DND-41 (cell line): Measurements from ENCODE around the gene WDR70.

Experiments used
- ATAC-seq: fragments of 200-7000 bp; cut with Tn5 transposase; 3 replicates; pipeline ENCODE4 v1.9.1; 2021; ENCODE audit warnings: low read depth; ENCODE audit not compliant: insufficient read depth
- DNase-seq: peaks from one replicate; pipeline ENCODE4 v3.0.0-alpha.2; 2020
- H2AFZ ChIP-seq: 2 replicates; pipeline ENCODE4 v1.6.0; 2012; ENCODE audit warnings: low read depth, low read length
- H3K27ac ChIP-seq: 2 replicates; pipeline ENCODE4 v1.5.1; 2012; ENCODE audit warnings: low read length, inconsistent platforms
- H3K27me3 ChIP-seq: fragments of 200-600 bp; sonication (generic); 2 replicates; pipeline ENCODE4 v1.6.0; 2012; ENCODE audit warnings: low read length, mild to moderate bottlenecking, inconsistent platforms; ENCODE audit not compliant: insufficient read depth, poor library complexity
- H3K36me3 ChIP-seq: 2 replicates; pipeline ENCODE4 v1.5.1; 2012; ENCODE audit warnings: low read length, inconsistent platforms; ENCODE audit not compliant: insufficient read depth
- H3K4me1 ChIP-seq: 2 replicates; pipeline ENCODE4 v1.5.1; 2012; ENCODE audit warnings: mild to moderate bottlenecking, low read length; ENCODE audit not compliant: insufficient read depth
- H3K4me2 ChIP-seq: 2 replicates; pipeline ENCODE4 v1.6.0; 2012; ENCODE audit warnings: mild to moderate bottlenecking, moderate library complexity, low read length, inconsistent platforms; ENCODE audit not compliant: insufficient read depth
- H3K4me3 ChIP-seq, 2 experiments: fragments of 200-600 bp in 1 of 2; shearing (Covaris generic) in 1 of 2; 2 replicates each; pipeline ENCODE4 v1.5.1; 2012 to 2016; ENCODE audit warnings: inconsistent platforms in 2 of 2, low read length in 2 of 2, mild to moderate bottlenecking in 2 of 2, low read depth in 1 of 2, moderate library complexity in 1 of 2
- H3K79me2 ChIP-seq: 2 replicates; pipeline ENCODE4 v1.6.0; 2012; ENCODE audit warnings: low read length, inconsistent platforms; ENCODE audit not compliant: insufficient read depth
- H3K9ac ChIP-seq: 2 replicates; pipeline ENCODE4 v1.6.0; 2012; ENCODE audit warnings: low read depth, mild to moderate bottlenecking, inconsistent platforms, low read length, moderate library complexity
- H3K9me3 ChIP-seq: 2 replicates; pipeline ENCODE4 v1.5.1; 2012; ENCODE audit warnings: low read length, moderate library complexity, mild to moderate bottlenecking, inconsistent platforms; ENCODE audit not compliant: insufficient read depth, severe bottlenecking
- H4K20me1 ChIP-seq: 2 replicates; pipeline ENCODE4 v1.6.0; 2012; ENCODE audit warnings: low read length; ENCODE audit not compliant: insufficient read depth
- CTCF ChIP-seq: IDR thresholded peaks from 2 replicates; pipeline ENCODE4 v1.5.1; 2012; ENCODE audit warnings: borderline replicate concordance, low read length, moderate library complexity, mild to moderate bottlenecking; ENCODE audit not compliant: poor library complexity, severe bottlenecking; ENCODE audit errors: extremely low read depth
- EZH2 ChIP-seq: IDR thresholded peaks from 3 replicates; pipeline ENCODE4 v1.6.1; 2012; ENCODE audit warnings: borderline replicate concordance, low read depth, mild to moderate bottlenecking, moderate library complexity, low read length, inconsistent platforms; ENCODE audit not compliant: severe bottlenecking

WDR70 gene

DNA sequence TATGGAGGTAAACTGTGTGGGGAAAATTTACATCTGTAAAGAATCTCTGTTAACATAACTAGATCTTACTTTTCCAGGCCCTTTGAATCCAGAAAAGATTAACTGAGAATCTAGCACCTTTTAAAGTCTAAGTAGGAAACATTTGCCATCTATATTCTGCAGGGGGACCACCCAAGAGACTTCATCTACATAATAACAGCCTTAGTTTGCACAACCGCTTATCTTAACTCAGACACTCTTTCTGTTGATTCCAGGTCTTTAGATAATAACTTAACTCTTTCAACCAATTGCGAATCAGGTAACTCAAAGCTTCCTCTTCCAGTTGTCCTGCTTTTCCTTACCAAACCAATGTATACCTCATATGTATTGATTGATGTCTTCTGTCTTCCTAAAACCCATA, 407.3 kb downstream of the WDR70 start:
- Histone ChIP-seq H3K36me3 (no peaks in the 10 kb centered on the region), H3K9ac (no peak overlapping the region), H3K79me2 (no peaks in the 10 kb centered on the region), H3K4me2 (no peak overlapping the region), H4K20me1 (no peaks in the 10 kb centered on the region), H3K9me3 (no peaks in the 10 kb centered on the region), H3K27me3 (no peaks in the 10 kb centered on the region), H2AFZ (no peak overlapping the region), H3K27ac (no peak overlapping the region), H3K4me1 (no peaks in the 10 kb centered on the region), H3K4me3 (no peak overlapping the region)
- no peak for DNase-seq
- TF ChIP-seq EZH2 (no peak), CTCF (no peak)
- ATAC-seq, result no peak

GRCh38 chr5:37786862-37787519, 407.9 kb downstream of the WDR70 start:
- Histone ChIP-seq H3K9me3 (no peaks in the 10 kb centered on the region), H3K27ac (no peak overlapping the region)
- DNase-seq, result no peak

DNA sequence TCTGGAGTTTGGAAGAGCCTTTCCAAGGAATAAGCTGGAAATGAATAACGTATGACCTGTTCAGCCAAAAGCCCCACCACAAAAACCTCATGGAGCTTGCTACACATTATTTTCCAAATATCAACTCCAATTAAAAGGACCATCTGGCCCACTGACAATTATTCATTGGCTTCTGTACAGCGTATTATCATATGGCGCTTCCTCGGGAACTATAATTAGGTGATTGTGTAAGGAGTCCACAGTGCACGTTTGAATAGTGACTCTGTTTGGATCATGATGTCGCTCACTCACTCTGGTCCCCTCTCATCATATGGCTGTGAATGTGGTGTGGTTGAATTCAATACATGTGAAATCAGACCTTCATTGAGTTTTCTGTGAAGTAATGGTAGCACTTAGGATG, 408.6 kb downstream of the WDR70 start:
- DNase-seq (no peak), ATAC-seq (no peak)
- H3K27ac ChIP-seq, result no peak overlapping the region
- H2AFZ ChIP-seq, result no peak overlapping the region
- H3K79me2 ChIP-seq, result no peaks in the 10 kb centered on the region
- H3K36me3 ChIP-seq, result no peaks in the 10 kb centered on the region
- no peak overlapping the region for H3K4me2 ChIP-seq
- no peaks in the 10 kb centered on the region for H3K9me3 ChIP-seq
- H3K4me3 ChIP-seq, result no peak overlapping the region
- H3K4me1 ChIP-seq, result no peaks in the 10 kb centered on the region
- no peaks in the 10 kb centered on the region for H4K20me1 ChIP-seq
- TF ChIP-seq CTCF (no peak), EZH2 (no peak)
- H3K9ac ChIP-seq, result no peak overlapping the region
- H3K27me3 ChIP-seq, result no peaks in the 10 kb centered on the region

More at GRCh38 chr5:37786862-37787519, 407.9 kb downstream of the WDR70 start:
- Histone ChIP-seq H3K36me3 (no peaks in the 10 kb centered on the region), H3K4me1 (no peaks in the 10 kb centered on the region), H3K4me2 (no peak overlapping the region), H3K27me3 (no peaks in the 10 kb centered on the region), H3K9ac (no peak overlapping the region), H3K79me2 (no peaks in the 10 kb centered on the region), H4K20me1 (no peaks in the 10 kb centered on the region), H2AFZ (no peak overlapping the region), H3K4me3 (no peak overlapping the region)
- no peak for ATAC-seq
- no peak for TF ChIP-seq EZH2
- TF ChIP-seq CTCF, result no peak
